Measurements from ENCODE around the gene HVCN1. TPM values are rescaled to one million over a fixed set of nuclear protein-coding genes. Genes with fewer than 3 reads are reported as not detected.
"Not testable (repeated sequence)": the region's sequence is repeated elsewhere in the genome, so short reads cannot be mapped to it uniquely, and the experiment has no call there.

The HVCN1 gene
- total and polyA plus RNA-seq, 3 donors from 2014 or later = 39.7 to 139 (median 52.0) TPM

DNA sequence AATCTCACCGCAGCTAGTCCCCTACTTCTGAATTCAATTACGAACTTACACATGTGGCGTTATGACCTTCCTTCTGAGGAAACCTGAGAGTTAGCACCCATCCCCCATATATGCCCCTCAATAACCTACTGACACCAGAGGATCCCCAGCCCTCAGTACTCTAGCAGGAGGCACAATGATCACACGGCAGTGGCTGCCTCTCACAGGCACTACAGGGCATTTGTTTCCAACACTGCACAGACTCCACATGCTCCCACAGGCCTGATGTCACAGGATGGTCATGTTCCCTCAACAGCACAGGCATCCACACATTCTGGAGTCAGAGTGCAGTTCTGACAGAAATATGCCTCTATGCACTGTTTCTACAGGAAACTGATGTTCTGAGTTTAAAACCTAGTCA lies 36.4 kb upstream of the HVCN1 start:
- H3K27me3 ChIP-seq = no peaks in the 10 kb centered on the region
- no peaks in the 10 kb centered on the region for H3K9me3 ChIP-seq
- no peaks in the 10 kb centered on the region for H3K36me3 ChIP-seq (ENCODE audit: low read depth, missing control alignments)
- intact Hi-C loops (cut with DNase I; ENCODE audit: low total_unique reads) = no loop called here
- no peak overlapping the region for H3K27ac ChIP-seq
- no peak for DNase-seq
- H3K4me1 ChIP-seq = no peaks in the 10 kb centered on the region
- 85 to 90% methylated on average over 4 of the region's 4 CpGs for WGBS, 2 donors
- TF ChIP-seq CTCF (IDR thresholded peaks at IDR 0.05) (no peak), POLR2A (IDR thresholded peaks at IDR 0.05) (no peak)
- H3K4me3 ChIP-seq = no peak overlapping the region

- H3K27ac ChIP-seq; H3K4me3 ChIP-seq; H3K27me3 ChIP-seq; H3K36me3 ChIP-seq (ENCODE audit: low read depth, missing control alignments); H3K4me1 ChIP-seq; DNase-seq; intact Hi-C loops (cut with DNase I; ENCODE audit: low total_unique reads); H3K9me3 ChIP-seq: not testable (repeated sequence)
- WGBS, 2 donors = 64 to 77% methylated on average over 3 of the region's 3 CpGs
These were observed 34.0 kb upstream of the HVCN1 start for GRCh38 chr12:110722892-110723291.

GRCh38 chr12:110721570-110721969 lies 32.7 kb upstream of the HVCN1 start:
- H3K4me1 ChIP-seq = no peaks in the 10 kb centered on the region
- no peaks in the 10 kb centered on the region for H3K36me3 ChIP-seq (ENCODE audit: low read depth, missing control alignments)
- H3K9me3 ChIP-seq = no peaks in the 10 kb centered on the region
- no peak for DNase-seq
- TF ChIP-seq CTCF (IDR thresholded peaks at IDR 0.05) (no peak), POLR2A (IDR thresholded peaks at IDR 0.05) (no peak)
- H3K4me3 ChIP-seq = no peak overlapping the region
- intact Hi-C loops (cut with DNase I; ENCODE audit: low total_unique reads) = no loop called here
- no peak overlapping the region for H3K27ac ChIP-seq
- no peaks in the 10 kb centered on the region for H3K27me3 ChIP-seq

DNA sequence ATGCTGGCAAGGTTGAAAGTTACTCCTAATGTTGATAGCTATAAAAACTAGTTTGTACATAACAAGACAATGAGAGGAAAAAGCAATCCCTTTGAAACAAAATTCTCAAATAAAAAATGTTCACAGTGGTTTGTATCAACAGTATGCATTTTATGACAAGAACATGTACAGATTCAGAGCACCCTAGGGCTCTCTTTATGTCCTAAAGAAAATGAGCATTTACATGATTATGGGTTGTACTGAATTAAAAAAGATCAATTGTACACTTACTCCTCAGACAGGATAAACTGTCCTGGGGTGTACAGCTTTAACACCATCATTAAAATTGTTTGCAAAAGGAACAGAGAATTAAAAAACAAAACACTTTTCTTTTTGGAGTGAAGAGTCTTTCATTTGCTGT lies 31.6 kb upstream of the HVCN1 start:
- Histone ChIP-seq H3K4me3 (no peak overlapping the region), H3K27ac (no peak overlapping the region), H3K9me3 (no peaks in the 10 kb centered on the region), H3K36me3 (ENCODE audit: low read depth, missing control alignments) (no peaks in the 10 kb centered on the region), H3K4me1 (no peaks in the 10 kb centered on the region), H3K27me3 (no peaks in the 10 kb centered on the region)
- DNase-seq = no peak
- TF ChIP-seq POLR2A (IDR thresholded peaks at IDR 0.05) = no peak
- intact Hi-C loops (cut with DNase I; ENCODE audit: low total_unique reads) = no loop called here

GRCh38 chr12:110718222-110718908 lies 29.4 kb upstream of the HVCN1 start:
- Histone ChIP-seq H3K27ac (no peak overlapping the region), H3K4me1 (no peaks in the 10 kb centered on the region), H3K36me3 (ENCODE audit: low read depth, missing control alignments) (no peaks in the 10 kb centered on the region), H3K9me3 (no peaks in the 10 kb centered on the region), H3K4me3 (no peak overlapping the region), H3K27me3 (no peaks in the 10 kb centered on the region)
- 90 to 93% methylated on average over 7 of the region's 7 CpGs for WGBS, 2 donors
- no peak for DNase-seq
- TF ChIP-seq POLR2A (IDR thresholded peaks at IDR 0.05) (no peak), CTCF (IDR thresholded peaks at IDR 0.05) (no peak)
- intact Hi-C loops (cut with DNase I; ENCODE audit: low total_unique reads) = no loop called here

DNA sequence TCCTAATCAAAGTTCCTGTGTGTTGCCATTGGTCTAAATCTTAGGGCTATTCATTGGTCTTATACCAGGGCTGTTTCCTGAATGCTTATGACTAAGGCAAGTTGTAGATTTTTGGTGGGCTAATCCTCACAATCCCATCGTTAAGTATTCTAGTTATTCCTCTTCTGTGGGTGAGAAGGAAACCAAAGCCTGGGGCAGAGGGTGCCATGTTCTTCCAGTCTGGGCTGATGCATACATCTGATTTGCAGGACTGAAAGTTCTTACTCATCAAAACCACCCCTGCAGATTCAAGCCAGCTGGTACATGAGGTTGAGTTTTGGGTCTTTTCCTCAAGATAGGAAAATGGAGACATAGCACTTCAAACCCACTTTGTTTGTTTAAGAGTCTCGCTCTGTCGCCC lies 28.1 kb upstream of the HVCN1 start:
- Histone ChIP-seq H3K36me3 (ENCODE audit: low read depth, missing control alignments) (no peaks in the 10 kb centered on the region), H3K4me3 (no peak overlapping the region), H3K4me1 (no peaks in the 10 kb centered on the region), H3K27ac (no peak overlapping the region), H3K27me3 (no peaks in the 10 kb centered on the region), H3K9me3 (no peaks in the 10 kb centered on the region)
- 92 to 94% methylated on average over 3 of the region's 3 CpGs for WGBS, 2 donors
- DNase-seq = no peak
- TF ChIP-seq POLR2A (IDR thresholded peaks at IDR 0.05) (no peak), CTCF (IDR thresholded peaks at IDR 0.05) (no peak)
- intact Hi-C loops (cut with DNase I; ENCODE audit: low total_unique reads) = no loop called here
